B cell (primary cell): ENCODE measurements around the gene REM1. TPM values are rescaled to one million over a fixed set of nuclear protein-coding genes. Genes with fewer than 3 reads are reported as not detected.

Experiments
- ATAC-seq: fragments of 200-7000 bp; cut with Tn5 transposase; one replicate; pipeline ENCODE4 v1.10.0; 2021; ENCODE audit warnings: low read depth, mild to moderate bottlenecking, moderate number of reproducible peaks, moderate library complexity
- CTCF ChIA-PET: fragments of 350-600 bp; sonication (Branson Sonifier 250); formaldehyde crosslinking; loops from one replicate; lab custom pipeline; 2021; ENCODE audit warnings: antibody characterized with exemption, inconsistent platforms; lab: Charles Lee
- POLR2A ChIA-PET: fragments of 350-600 bp; sonication (Branson Sonifier 250); formaldehyde crosslinking; loops from one replicate; lab custom pipeline; 2021; ENCODE audit warnings: antibody characterized with exemption; lab: Charles Lee
- DNase-seq: peaks from one replicate; pipeline ENCODE4 v3.0.0; 2013
- H2AFZ ChIP-seq: 2 replicates; pipeline ENCODE4 v1.6.1; 2012; ENCODE audit warnings: mild to moderate bottlenecking, low read depth, low read length; ENCODE audit not compliant: insufficient read depth, poor library complexity, severe bottlenecking
- H3K27ac ChIP-seq, 2 donors: 1 replicate in 1 of 2; 2 replicates in 1 of 2; pipeline ENCODE4 v1.5.1; 2012 to 2013; ENCODE audit warnings: low read length in 2 of 2, mild to moderate bottlenecking in 2 of 2, moderate library complexity in 1 of 2
- H3K27me3 ChIP-seq, 4 experiments: fragments of 200-600 bp in 1 of 4; sonication (generic) in 1 of 4; replicated peaks in 1 of 4; 1 replicate in 2 of 4; 2 replicates in 2 of 4; pipeline versions ENCODE4 v1.6.1 to v1.7.0; 2013 to 2016; ENCODE audit warnings: low read length in 3 of 4, mild to moderate bottlenecking in 2 of 4, mixed read lengths in 1 of 4, moderate library complexity in 1 of 4; ENCODE audit not compliant: insufficient read depth in 4 of 4, control insufficient read depth in 3 of 4; ENCODE audit errors: control extremely low read depth in 1 of 4
- H3K36me3 ChIP-seq, 2 experiments: replicated peaks in 1 of 2; 1 replicate in 1 of 2; 2 replicates in 1 of 2; pipeline versions ENCODE4 v1.6.1 to v1.7.1; 2013; ENCODE audit warnings: low read length in 1 of 2; ENCODE audit not compliant: insufficient read depth in 2 of 2, control insufficient read depth in 1 of 2; ENCODE audit errors: control extremely low read depth in 1 of 2, extremely low read depth in 1 of 2
- H3K4me1 ChIP-seq, 2 donors: fragments of 200-600 bp in 1 of 2; sonication (generic) in 1 of 2; 1 replicate in 1 of 2; 2 replicates in 1 of 2; pipeline versions ENCODE4 v1.5.1 to v1.6.1; 2013 to 2017; ENCODE audit warnings: low read length in 2 of 2; ENCODE audit not compliant: control insufficient read depth in 2 of 2, insufficient read depth in 2 of 2
- H3K4me2 ChIP-seq: replicated peaks from 2 replicates; pipeline ENCODE3; 2012; ENCODE audit warnings: mild to moderate bottlenecking, low read depth, low read length; ENCODE audit not compliant: poor library complexity, severe bottlenecking
- H3K4me3 ChIP-seq, 5 experiments: fragments of 200-600 bp in 1 of 5; sonication (generic) in 1 of 5; 1 replicate in 3 of 5; 2 replicates in 2 of 5; pipeline versions ENCODE4 v1.5.1 to v1.7.0; 2011 to 2016; ENCODE audit warnings: low read length in 4 of 5, mild to moderate bottlenecking in 4 of 5, low read depth in 2 of 5, control low read depth in 1 of 5, moderate library complexity in 1 of 5; ENCODE audit not compliant: insufficient read depth in 1 of 5; ENCODE audit errors: control extremely low read depth in 1 of 5, extremely low read depth in 1 of 5
- H3K79me2 ChIP-seq: fragments of 200-600 bp; sonication (generic); one replicate; pipeline ENCODE4 v1.6.0; 2016; ENCODE audit warnings: low read length; ENCODE audit not compliant: control insufficient read depth, insufficient read depth
- H3K9ac ChIP-seq: fragments of 200-600 bp; sonication (generic); 2 replicates; pipeline ENCODE4 v1.6.1; 2017; ENCODE audit warnings: mild to moderate bottlenecking, low read length, moderate library complexity
- H3K9me3 ChIP-seq, 3 donors: one replicate each; pipeline versions ENCODE4 v1.6.1 to v1.7.1; 2013; ENCODE audit warnings: low read length in 2 of 3; ENCODE audit not compliant: control insufficient read depth in 2 of 3, insufficient read depth in 1 of 3; ENCODE audit errors: control extremely low read depth in 1 of 3
- H4K20me1 ChIP-seq: 2 replicates; pipeline ENCODE4 v1.6.0; 2012; ENCODE audit warnings: mild to moderate bottlenecking, low read length; ENCODE audit not compliant: insufficient read depth, control insufficient read depth, poor library complexity, severe bottlenecking
- H3K27ac Mint-ChIP-seq: one replicate; pipeline ENCODE4 v1.8.0; 2021; ENCODE audit warnings: mixed read lengths
- H3K27me3 Mint-ChIP-seq: one replicate; pipeline ENCODE4 v1.8.0; 2021; ENCODE audit warnings: mixed read lengths
- H3K4me1 Mint-ChIP-seq: one replicate; pipeline ENCODE4 v1.8.0; 2021; ENCODE audit warnings: mixed read lengths
- H3K4me3 Mint-ChIP-seq: one replicate; pipeline ENCODE4 v1.8.0; 2021; ENCODE audit warnings: mixed read lengths
- H3K9me3 Mint-ChIP-seq: one replicate; pipeline ENCODE4 v1.8.0; 2022; ENCODE audit warnings: mixed read lengths; ENCODE audit not compliant: insufficient read depth
- CTCF ChIP-seq: fragments of 200-600 bp; IDR thresholded peaks from one replicate; pipeline ENCODE4 v1.8.0; 2022; ENCODE audit warnings: antibody characterized with exemption, mild to moderate bottlenecking
- EZH2 ChIP-seq: IDR thresholded peaks from 2 replicates; pipeline ENCODE4 v1.6.1; 2012; ENCODE audit warnings: borderline replicate concordance, low read depth, mild to moderate bottlenecking, moderate library complexity, low read length; ENCODE audit not compliant: insufficient read depth, poor library complexity, severe bottlenecking
- WGBS: methylation state at CpG from one replicate; pipeline ENCODE4 v1.1.5; 2013; ENCODE audit warnings: missing lambda C conversion rate; ENCODE audit not compliant: insufficient coverage; 5-methylcytosine and 5-hydroxymethylcytosine counted together
- intact Hi-C: fragments of 100-400 bp; cut with micrococcal nuclease; formaldehyde crosslinking; loops from one replicate; pipeline ENCODE4 v1.10.0; 2022
- polyA plus RNA-seq: library from polyadenylated mRNA; depleted of rRNA; stranded (reverse); fragments of >200 nt; gene quantifications from 2 replicates; pipeline ENCODE4 v1.2.3, GENCODE V29; 2012
- total RNA-seq, 2 donors: library from RNA; stranded (reverse); fragments of 120-200 nt in 1 of 2; gene quantifications; 1 replicate in 1 of 2; 2 replicates in 1 of 2; pipeline versions ENCODE4 v1.2.3 to v1.2.4, GENCODE V29; 2013 to 2022

The REM1 gene
- total and polyA plus RNA-seq, 2 donors (not counting 1 experiment from before 2014, with no cell fraction given), result not detected

GRCh38 chr20:31515072-31515774 is 40.1 kb downstream of the REM1 start:
- no peaks in the 10 kb centered on the region for H3K27me3 ChIP-seq
- intact Hi-C loops, result loop anchor here (2.0 kb wide), 1 partner anchor 90 kb away; the partner anchor contains the start of gene ID1
- no peak overlapping the region for H3K27ac Mint-ChIP-seq
- WGBS, result 20% methylated on average over 4 of the region's 4 CpGs
- peak overlapping the region in 1 of 2 donors; percentile 76 for H3K27ac ChIP-seq
- no peaks in the 10 kb centered on the region for H3K9me3 ChIP-seq
- H4K20me1 ChIP-seq, result peaks cover 52% of the 10 kb centered on the region
- H3K36me3 ChIP-seq, result peaks cover 0 to 6% of the 10 kb centered on the region in 2 experiments
- H3K4me1 ChIP-seq, result peaks cover 27 to 31% of the 10 kb centered on the region in 2 donors
- ChIA-PET POLR2A (no interaction called here), CTCF (interaction anchor here (1.1 kb wide), 1 partner anchor 46 kb away, joined by 3 read pairs; no protein-coding TSS in a partner anchor)
- H3K9me3 Mint-ChIP-seq, result no peaks in the 10 kb centered on the region
- H3K4me3 Mint-ChIP-seq, result no peak overlapping the region
- TF ChIP-seq CTCF (no peak), EZH2 (no peak)
- H3K4me3 ChIP-seq, result peak overlapping the region; percentile 74 to 91 (median 89)
- peaks cover 10% of the 10 kb centered on the region for H3K4me1 Mint-ChIP-seq
- DNase-seq, result no peak
- H3K79me2 ChIP-seq, result peaks cover 57% of the 10 kb centered on the region
- peak overlapping the region; percentile 92 for H3K9ac ChIP-seq
- peak overlapping the region; percentile 88 for H3K4me2 ChIP-seq
- H3K27me3 Mint-ChIP-seq, result no peaks in the 10 kb centered on the region
- ATAC-seq, result no peak
- H2AFZ ChIP-seq, result peak overlapping the region; percentile 99

GRCh38 chr20:31515775-31516107 is 40.7 kb downstream of the REM1 start:
- peaks cover 0 to 9% of the 10 kb centered on the region in 2 experiments for H3K36me3 ChIP-seq
- H3K4me1 ChIP-seq, result peaks cover 27 to 31% of the 10 kb centered on the region in 2 donors
- H3K4me3 ChIP-seq, result peak overlapping the region in 2 of 5 experiments; percentile 89 to 91
- H3K9ac ChIP-seq, result peak overlapping the region; percentile 92
- no peaks in the 10 kb centered on the region for H3K27me3 Mint-ChIP-seq
- H3K27ac ChIP-seq, result no peak overlapping the region
- DNase-seq (no peak), ATAC-seq (no peak)
- H3K9me3 ChIP-seq, result no peaks in the 10 kb centered on the region
- no peak overlapping the region for H3K27ac Mint-ChIP-seq
- no peak for TF ChIP-seq CTCF
- H2AFZ ChIP-seq, result no peak overlapping the region
- H3K9me3 Mint-ChIP-seq, result no peaks in the 10 kb centered on the region
- H3K4me3 Mint-ChIP-seq, result no peak overlapping the region
- H3K79me2 ChIP-seq, result peaks cover 62% of the 10 kb centered on the region
- ChIA-PET POLR2A (no interaction called here), CTCF (interaction anchor here (1.1 kb wide), 1 partner anchor 45 kb away, joined by 3 read pairs; no protein-coding TSS in a partner anchor)
- H3K4me2 ChIP-seq, result peak overlapping the region; percentile 88
- 70% methylated on average over 3 of the region's 3 CpGs for WGBS
- peaks cover 57% of the 10 kb centered on the region for H4K20me1 ChIP-seq
- intact Hi-C loops, result loop anchor here (2.0 kb wide), 1 partner anchor 89 kb away; the partner anchor contains the start of gene ID1
- peaks cover 12% of the 10 kb centered on the region for H3K4me1 Mint-ChIP-seq
- no peaks in the 10 kb centered on the region for H3K27me3 ChIP-seq
